HepG2 (cell line): ENCODE measurements around the gene ITGB7. TPM values are rescaled to one million over a fixed set of nuclear protein-coding genes. Genes with fewer than 3 reads are reported as not detected.
A peak's percentile ranks its signal among the peaks of the same experiment; 100 is the strongest.

Source experiments
- CC2D1A ChIP-seq: sonication (generic); formaldehyde crosslinking; IDR thresholded peaks from 2 replicates; pipeline ENCODE4 v1.8.1; 2023; ENCODE audit warnings: mild to moderate bottlenecking, missing genetic modification reagents
- FOXO1 ChIP-seq: sonication (generic); formaldehyde crosslinking; IDR thresholded peaks from 2 replicates; pipeline ENCODE4 v1.4.0; 2020; ENCODE audit warnings: missing genetic modification reagents
- GABPB1 ChIP-seq: IDR thresholded peaks from 2 replicates; pipeline ENCODE4 v1.6.1; 2016; ENCODE audit warnings: mild to moderate bottlenecking, missing genetic modification reagents, moderate library complexity, missing compliant biosample characterization
- GFI1 ChIP-seq: sonication (generic); formaldehyde crosslinking; IDR thresholded peaks from 2 replicates; pipeline ENCODE4 v1.5.0; 2020; ENCODE audit warnings: missing genetic modification reagents, mild to moderate bottlenecking, borderline replicate concordance
- MEF2D ChIP-seq: sonication (generic); formaldehyde crosslinking; IDR thresholded peaks from 2 replicates; pipeline ENCODE4 v1.5.1; 2020; ENCODE audit warnings: mild to moderate bottlenecking, missing genetic modification reagents
- NR2C2 ChIP-seq: sonication (generic); formaldehyde crosslinking; IDR thresholded peaks from 2 replicates; pipeline ENCODE4 v1.4.0; 2020; ENCODE audit warnings: missing genetic modification reagents, mild to moderate bottlenecking, moderate library complexity, borderline replicate concordance
- POLR2AphosphoS2 ChIP-seq: IDR thresholded peaks from 2 replicates; pipeline ENCODE4 v1.6.1; 2011; ENCODE audit warnings: low read depth, low read length, improper control_type of control experiment
- PPARG ChIP-seq: conservative IDR thresholded peaks from 2 replicates; pipeline ENCODE4 v1.6.1; 2016; ENCODE audit warnings: missing biosample characterization, missing genetic modification reagents
- TAF15 ChIP-seq: fragments of 200-400 bp; formaldehyde crosslinking; IDR thresholded peaks from one replicate; pipeline ENCODE4 v1.6.1; 2018; ENCODE audit warnings: mild to moderate bottlenecking, low read depth, low read length; ENCODE audit not compliant: poor library complexity, severe bottlenecking
- TBL1XR1 ChIP-seq: fragments of 150-350 bp; IDR thresholded peaks from 2 replicates; pipeline ENCODE4 v1.6.1; 2014; ENCODE audit warnings: borderline replicate concordance, low read length; ENCODE audit not compliant: partially characterized antibody
- TEAD3 ChIP-seq: optimal IDR thresholded peaks from 2 replicates; pipeline ENCODE3; 2016; ENCODE audit warnings: borderline replicate concordance
- ZBTB3 ChIP-seq: sonication (generic); formaldehyde crosslinking; IDR thresholded peaks from 2 replicates; pipeline ENCODE4 v1.4.0; 2020; ENCODE audit warnings: low read depth, mild to moderate bottlenecking, moderate library complexity, missing genetic modification reagents, borderline replicate concordance
- ZFX ChIP-seq: sonication (generic); formaldehyde crosslinking; IDR thresholded peaks from 2 replicates; pipeline ENCODE4 v1.4.0; 2020; ENCODE audit warnings: mild to moderate bottlenecking, low read depth, missing genetic modification reagents, moderate library complexity
- ZNF329 ChIP-seq: sonication (generic); formaldehyde crosslinking; IDR thresholded peaks from 2 replicates; pipeline ENCODE4 v1.9.0; 2021; ENCODE audit warnings: low read depth, mild to moderate bottlenecking, missing genetic modification reagents
- ZNF572 ChIP-seq: sonication (generic); formaldehyde crosslinking; IDR thresholded peaks from 2 replicates; pipeline ENCODE4 v1.5.1; 2020; ENCODE audit warnings: mild to moderate bottlenecking, missing genetic modification reagents
- polyA plus RNA-seq, 8 experiments: library from polyadenylated mRNA; depleted of rRNA in 3 of 8; stranded (reverse) in 7 of 8; unstranded in 1 of 8; fragments of >200 nt; fragmentation: Illumina TruSeq in 4 of 8; extraction: Trizol in 4 of 8; gene quantifications; 2 replicates each; pipeline versions ENCODE4 v1.2.1 to v1.2.3, GENCODE V29; 2011 to 2016; ENCODE audit warnings: low read depth in 4 of 8, missing spikeins in 1 of 8, mixed read lengths in 1 of 8; ENCODE audit not compliant: insufficient read depth in 1 of 8
- total RNA-seq, 5 experiments: library from RNA; depleted of rRNA; stranded (reverse); fragments of >200 nt; fragmentation: Illumina TruSeq; extraction: Trizol; gene quantifications; 2 replicates each; pipeline ENCODE4 v1.2.3, GENCODE V29; 2016; ENCODE audit warnings: low read depth in 1 of 5
- TF ChIP-seq, protein P1 (sequence below): IDR thresholded peaks from 2 replicates; pipeline ENCODE4 v1.6.1; 2016; ENCODE audit warnings: low read depth, missing genetic modification reagents, missing compliant biosample characterization
- TF ChIP-seq, protein P2 (sequence below): sonication (generic); formaldehyde crosslinking; IDR thresholded peaks from 2 replicates; pipeline ENCODE4 v1.8.0; 2022; ENCODE audit warnings: missing genetic modification reagents, mild to moderate bottlenecking, moderate library complexity, borderline replicate concordance
- TF ChIP-seq, protein P3 (sequence below): sonication (generic); formaldehyde crosslinking; IDR thresholded peaks from 2 replicates; pipeline ENCODE4 v1.8.1; 2023; ENCODE audit warnings: mild to moderate bottlenecking, missing genetic modification reagents
- TF ChIP-seq, protein P4 (sequence below): IDR thresholded peaks from 2 replicates; pipeline ENCODE4 v1.6.1; 2016; ENCODE audit warnings: mild to moderate bottlenecking, missing biosample characterization, missing genetic modification reagents

The ITGB7 gene
- total and polyA plus RNA-seq, 2 of the 13 experiments (the other 11 are each of a cell fraction or from before 2014, with no cell fraction given): 0.16 to 0.18 TPM

DNA sequence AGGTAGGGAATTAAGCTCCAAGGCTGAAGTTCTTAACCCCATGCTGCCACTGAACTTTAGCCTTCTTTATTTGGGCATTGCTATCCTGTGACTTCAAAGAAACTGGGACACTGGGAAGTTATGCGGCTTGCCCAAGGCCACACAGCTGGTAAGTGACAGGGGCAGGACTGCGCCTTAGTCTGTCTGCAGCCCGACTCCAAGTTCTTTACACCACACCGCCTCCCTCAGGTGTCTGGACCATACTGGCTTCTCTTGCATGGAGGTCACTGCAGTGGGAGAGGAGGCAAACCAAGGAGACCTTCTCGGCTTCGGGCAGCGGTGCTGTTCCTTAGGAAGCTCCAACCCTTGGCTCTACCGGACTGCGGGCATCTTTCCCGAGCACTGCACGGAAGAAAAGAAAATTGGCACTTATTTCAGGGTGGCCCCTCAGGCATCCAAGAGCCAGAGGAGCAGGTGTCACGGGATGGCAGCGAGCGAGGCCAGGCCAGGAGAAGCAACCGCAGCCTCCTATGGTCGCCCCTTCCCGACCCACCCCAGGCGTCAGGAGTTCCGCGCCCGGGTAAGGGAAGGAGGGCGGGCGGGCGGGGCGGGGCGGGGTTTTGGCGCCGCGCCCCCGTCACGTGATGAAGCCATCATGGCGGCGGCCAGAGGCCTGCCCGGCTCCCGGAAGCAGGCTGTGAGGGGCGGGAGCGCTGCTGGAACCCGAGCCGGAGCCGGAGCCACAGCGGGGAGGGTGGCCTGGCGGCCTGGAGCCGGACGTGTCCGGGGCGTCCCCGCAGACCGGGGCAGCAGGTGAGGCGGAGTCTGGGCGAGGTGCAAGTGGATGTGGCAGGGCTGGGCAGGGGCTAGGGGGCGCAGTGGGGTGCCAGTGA, 44.7 kb upstream of the ITGB7 start (continued):
- TF ChIP-seq, protein P1, sequence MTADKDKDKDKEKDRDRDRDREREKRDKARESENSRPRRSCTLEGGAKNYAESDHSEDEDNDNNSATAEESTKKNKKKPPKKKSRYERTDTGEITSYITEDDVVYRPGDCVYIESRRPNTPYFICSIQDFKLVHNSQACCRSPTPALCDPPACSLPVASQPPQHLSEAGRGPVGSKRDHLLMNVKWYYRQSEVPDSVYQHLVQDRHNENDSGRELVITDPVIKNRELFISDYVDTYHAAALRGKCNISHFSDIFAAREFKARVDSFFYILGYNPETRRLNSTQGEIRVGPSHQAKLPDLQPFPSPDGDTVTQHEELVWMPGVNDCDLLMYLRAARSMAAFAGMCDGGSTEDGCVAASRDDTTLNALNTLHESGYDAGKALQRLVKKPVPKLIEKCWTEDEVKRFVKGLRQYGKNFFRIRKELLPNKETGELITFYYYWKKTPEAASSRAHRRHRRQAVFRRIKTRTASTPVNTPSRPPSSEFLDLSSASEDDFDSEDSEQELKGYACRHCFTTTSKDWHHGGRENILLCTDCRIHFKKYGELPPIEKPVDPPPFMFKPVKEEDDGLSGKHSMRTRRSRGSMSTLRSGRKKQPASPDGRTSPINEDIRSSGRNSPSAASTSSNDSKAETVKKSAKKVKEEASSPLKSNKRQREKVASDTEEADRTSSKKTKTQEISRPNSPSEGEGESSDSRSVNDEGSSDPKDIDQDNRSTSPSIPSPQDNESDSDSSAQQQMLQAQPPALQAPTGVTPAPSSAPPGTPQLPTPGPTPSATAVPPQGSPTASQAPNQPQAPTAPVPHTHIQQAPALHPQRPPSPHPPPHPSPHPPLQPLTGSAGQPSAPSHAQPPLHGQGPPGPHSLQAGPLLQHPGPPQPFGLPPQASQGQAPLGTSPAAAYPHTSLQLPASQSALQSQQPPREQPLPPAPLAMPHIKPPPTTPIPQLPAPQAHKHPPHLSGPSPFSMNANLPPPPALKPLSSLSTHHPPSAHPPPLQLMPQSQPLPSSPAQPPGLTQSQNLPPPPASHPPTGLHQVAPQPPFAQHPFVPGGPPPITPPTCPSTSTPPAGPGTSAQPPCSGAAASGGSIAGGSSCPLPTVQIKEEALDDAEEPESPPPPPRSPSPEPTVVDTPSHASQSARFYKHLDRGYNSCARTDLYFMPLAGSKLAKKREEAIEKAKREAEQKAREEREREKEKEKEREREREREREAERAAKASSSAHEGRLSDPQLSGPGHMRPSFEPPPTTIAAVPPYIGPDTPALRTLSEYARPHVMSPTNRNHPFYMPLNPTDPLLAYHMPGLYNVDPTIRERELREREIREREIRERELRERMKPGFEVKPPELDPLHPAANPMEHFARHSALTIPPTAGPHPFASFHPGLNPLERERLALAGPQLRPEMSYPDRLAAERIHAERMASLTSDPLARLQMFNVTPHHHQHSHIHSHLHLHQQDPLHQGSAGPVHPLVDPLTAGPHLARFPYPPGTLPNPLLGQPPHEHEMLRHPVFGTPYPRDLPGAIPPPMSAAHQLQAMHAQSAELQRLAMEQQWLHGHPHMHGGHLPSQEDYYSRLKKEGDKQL (CRISPR knock-in tag): no peak
- TF ChIP-seq TBL1XR1: no peak
- TF ChIP-seq NR2C2 (CRISPR knock-in tag): 0 out of 2 replicates have a peak, but pooled peaks have one; percentile 34
- TF ChIP-seq FOXO1 (CRISPR knock-in tag): 0 out of 2 replicates have a peak, but pooled peaks have one; percentile 30
- TF ChIP-seq, protein P2, sequence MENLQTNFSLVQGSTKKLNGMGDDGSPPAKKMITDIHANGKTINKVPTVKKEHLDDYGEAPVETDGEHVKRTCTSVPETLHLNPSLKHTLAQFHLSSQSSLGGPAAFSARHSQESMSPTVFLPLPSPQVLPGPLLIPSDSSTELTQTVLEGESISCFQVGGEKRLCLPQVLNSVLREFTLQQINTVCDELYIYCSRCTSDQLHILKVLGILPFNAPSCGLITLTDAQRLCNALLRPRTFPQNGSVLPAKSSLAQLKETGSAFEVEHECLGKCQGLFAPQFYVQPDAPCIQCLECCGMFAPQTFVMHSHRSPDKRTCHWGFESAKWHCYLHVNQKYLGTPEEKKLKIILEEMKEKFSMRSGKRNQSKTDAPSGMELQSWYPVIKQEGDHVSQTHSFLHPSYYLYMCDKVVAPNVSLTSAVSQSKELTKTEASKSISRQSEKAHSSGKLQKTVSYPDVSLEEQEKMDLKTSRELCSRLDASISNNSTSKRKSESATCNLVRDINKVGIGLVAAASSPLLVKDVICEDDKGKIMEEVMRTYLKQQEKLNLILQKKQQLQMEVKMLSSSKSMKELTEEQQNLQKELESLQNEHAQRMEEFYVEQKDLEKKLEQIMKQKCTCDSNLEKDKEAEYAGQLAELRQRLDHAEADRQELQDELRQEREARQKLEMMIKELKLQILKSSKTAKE (CRISPR knock-in tag): peak; percentile 50; the same call in 1 of the 2 replicates
- peak; percentile 32 for TF ChIP-seq TAF15
- TF ChIP-seq ZFX (CRISPR knock-in tag): peak; percentile 94
- peak; percentile 40 for TF ChIP-seq TEAD3 (CRISPR knock-in tag)
- peak; percentile 76 for TF ChIP-seq PPARG (CRISPR knock-in tag)
- TF ChIP-seq, protein P3, sequence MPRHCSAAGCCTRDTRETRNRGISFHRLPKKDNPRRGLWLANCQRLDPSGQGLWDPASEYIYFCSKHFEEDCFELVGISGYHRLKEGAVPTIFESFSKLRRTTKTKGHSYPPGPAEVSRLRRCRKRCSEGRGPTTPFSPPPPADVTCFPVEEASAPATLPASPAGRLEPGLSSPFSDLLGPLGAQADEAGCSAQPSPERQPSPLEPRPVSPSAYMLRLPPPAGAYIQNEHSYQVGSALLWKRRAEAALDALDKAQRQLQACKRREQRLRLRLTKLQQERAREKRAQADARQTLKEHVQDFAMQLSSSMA: no peak
- no peak for TF ChIP-seq MEF2D (CRISPR knock-in tag)
- peak; percentile 90 for TF ChIP-seq GABPB1 (CRISPR knock-in tag)
- TF ChIP-seq, protein P4, sequence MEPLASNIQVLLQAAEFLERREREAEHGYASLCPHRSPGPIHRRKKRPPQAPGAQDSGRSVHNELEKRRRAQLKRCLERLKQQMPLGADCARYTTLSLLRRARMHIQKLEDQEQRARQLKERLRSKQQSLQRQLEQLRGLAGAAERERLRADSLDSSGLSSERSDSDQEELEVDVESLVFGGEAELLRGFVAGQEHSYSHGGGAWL (CRISPR knock-in tag): 0 out of 2 replicates have a peak, but pooled peaks have one; percentile 32
- no peak for TF ChIP-seq ZNF572 (CRISPR knock-in tag)
- peak; percentile 62; the same call in 1 of the 2 replicates for TF ChIP-seq ZNF329 (CRISPR knock-in tag)
- 0 out of 2 replicates have a peak, but pooled peaks have one; percentile 41 for TF ChIP-seq GFI1 (CRISPR knock-in tag)
- no peak for TF ChIP-seq POLR2AphosphoS2
- no peak for TF ChIP-seq ZBTB3 (CRISPR knock-in tag)
- no peak for TF ChIP-seq CC2D1A (CRISPR knock-in tag)
